Right lobe of liver (tissue), 4 donors: ENCODE results near the gene BCL10.

Source experiments
- POLR2A ChIP-seq: fragments of 450-650 bp; IDR thresholded peaks from one replicate; pipeline ENCODE4 v1.6.1; 2017; ENCODE audit warnings: antibody characterized with exemption, mild to moderate bottlenecking
- TF ChIP-seq, protein P1 (sequence below), 4 donors: fragments of 200-600 bp in 3 of 4; fragments of 450-650 bp in 1 of 4; IDR thresholded peaks; one replicate each; pipeline versions ENCODE4 v1.5.1 to v1.8.0; 2016 to 2022; ENCODE audit warnings: antibody characterized with exemption in 4 of 4, mild to moderate bottlenecking in 2 of 4
- donor health status: DM: no; HTN: no; CAD: no.
- donor health status: DM: no; HTN: no; CAD: no.
- donor health status: DM: no; HTN: yes; CAD: no.

GRCh38 chr1:85225624-85226380, 50.6 kb downstream of the BCL10 start:
- TF ChIP-seq, protein P1, sequence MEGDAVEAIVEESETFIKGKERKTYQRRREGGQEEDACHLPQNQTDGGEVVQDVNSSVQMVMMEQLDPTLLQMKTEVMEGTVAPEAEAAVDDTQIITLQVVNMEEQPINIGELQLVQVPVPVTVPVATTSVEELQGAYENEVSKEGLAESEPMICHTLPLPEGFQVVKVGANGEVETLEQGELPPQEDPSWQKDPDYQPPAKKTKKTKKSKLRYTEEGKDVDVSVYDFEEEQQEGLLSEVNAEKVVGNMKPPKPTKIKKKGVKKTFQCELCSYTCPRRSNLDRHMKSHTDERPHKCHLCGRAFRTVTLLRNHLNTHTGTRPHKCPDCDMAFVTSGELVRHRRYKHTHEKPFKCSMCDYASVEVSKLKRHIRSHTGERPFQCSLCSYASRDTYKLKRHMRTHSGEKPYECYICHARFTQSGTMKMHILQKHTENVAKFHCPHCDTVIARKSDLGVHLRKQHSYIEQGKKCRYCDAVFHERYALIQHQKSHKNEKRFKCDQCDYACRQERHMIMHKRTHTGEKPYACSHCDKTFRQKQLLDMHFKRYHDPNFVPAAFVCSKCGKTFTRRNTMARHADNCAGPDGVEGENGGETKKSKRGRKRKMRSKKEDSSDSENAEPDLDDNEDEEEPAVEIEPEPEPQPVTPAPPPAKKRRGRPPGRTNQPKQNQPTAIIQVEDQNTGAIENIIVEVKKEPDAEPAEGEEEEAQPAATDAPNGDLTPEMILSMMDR (IDR thresholded peaks at IDR 0.05) = no peak
- TF ChIP-seq POLR2A = no peak
